Stimulated activated CD4-positive, alpha-beta T cell treated with anti-CD3 and anti-CD28 coated beads, Interleukin-1b, Interleukin-23, amount 100 ng/mL, for 48 hours (primary cell): ENCODE data around the gene SPON1.
"Not testable (repeated sequence)": the region's sequence is repeated elsewhere in the genome, so short reads cannot be mapped to it uniquely, and the experiment has no call there.

Experiments
- DNase-seq: peaks from one replicate; pipeline ENCODE4 v3.0.0-alpha.2; 2020

Gene SPON1

GRCh38 chr11:13962562-13963168 is at the start of gene SPON1:
TSS of gene SPON1 (plus strand) at chr11:13962723. CDS start at chr11:13962905, 182 bp downstream.
- peak; percentile 39 for DNase-seq

DNA sequence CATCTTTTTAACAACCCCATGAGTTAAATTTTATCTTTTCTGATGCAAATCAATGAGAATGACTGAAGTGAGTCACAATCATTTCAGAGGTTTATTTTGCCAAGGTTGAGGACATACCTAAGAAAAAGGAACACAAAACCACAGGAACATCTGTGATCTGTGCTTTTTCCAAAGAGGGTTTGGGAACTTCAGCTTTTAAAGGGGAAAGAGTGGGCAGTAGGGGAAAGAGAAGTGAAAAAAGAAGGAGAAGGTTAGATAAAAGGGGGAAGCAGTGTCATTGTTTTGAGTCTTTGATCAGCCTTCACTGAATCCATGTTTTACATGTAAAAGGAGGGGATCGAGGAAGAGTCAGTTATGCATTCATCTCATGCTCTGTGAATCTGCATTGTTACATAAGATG is 45.3 kb upstream of the SPON1 start:
- DNase-seq = no peak

DNA sequence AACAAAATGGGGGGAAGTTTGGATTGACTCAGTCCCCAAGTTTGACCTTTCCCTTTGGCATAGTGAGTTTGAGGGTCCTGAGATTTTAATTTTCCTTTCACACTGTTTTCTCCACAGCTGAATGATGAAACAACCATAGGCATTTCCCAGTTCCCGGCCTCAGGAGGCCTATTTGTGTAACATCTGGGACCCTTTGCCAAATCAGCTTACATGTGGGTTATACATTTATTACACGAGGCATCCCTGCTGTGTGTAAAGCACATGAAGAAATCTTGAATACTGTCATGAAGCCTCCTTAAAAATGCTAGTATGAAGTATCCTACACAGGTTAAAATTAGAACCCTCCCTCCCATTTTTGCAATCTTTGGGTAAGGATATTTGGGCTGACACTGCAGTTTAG is 44.6 kb upstream of the SPON1 start:
- DNase-seq = no peak

DNA sequence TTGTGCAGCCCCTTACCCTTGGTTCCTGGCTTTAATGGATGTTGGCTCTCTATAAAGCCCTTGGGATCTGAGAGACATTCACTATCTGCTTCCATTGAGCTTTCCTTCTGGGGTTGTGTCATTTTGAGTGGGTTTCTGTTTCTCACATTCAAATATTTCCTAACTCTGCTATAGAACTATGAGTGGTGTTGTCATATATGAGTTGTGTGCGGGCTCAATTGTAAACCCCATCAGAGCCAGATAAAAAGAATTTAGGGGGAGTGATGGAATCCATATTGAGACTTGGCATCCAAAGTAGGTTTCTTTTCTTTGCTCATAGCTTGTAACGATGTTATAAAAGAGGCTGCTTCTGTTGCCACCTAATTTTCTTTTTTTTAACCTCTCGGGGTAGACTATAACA is 41.8 kb upstream of the SPON1 start:
- DNase-seq = no peak

DNA sequence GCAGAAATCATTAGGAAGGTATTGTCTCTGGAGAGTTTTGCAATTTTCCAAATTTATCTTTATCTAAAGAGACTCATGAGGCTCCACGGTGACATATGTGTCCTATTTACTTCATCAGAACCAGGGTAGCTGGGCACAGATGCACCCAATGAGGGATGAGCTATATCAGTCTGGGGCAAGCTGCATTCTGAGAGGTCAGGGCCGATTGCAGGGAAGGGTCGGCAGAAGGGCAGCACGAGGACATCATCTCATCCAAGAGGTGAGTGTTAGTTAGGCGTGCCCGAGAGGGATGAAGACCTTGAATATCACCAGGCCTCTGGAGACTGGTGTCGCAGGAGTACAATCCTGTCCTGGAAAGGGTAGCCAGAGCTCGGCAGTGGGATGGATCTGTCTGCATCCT is 41.0 kb upstream of the SPON1 start:
- no peak for DNase-seq

- DNase-seq = no peak
Measured at GRCh38 chr11:13923182-13923581, 39.3 kb upstream of the SPON1 start.

DNA sequence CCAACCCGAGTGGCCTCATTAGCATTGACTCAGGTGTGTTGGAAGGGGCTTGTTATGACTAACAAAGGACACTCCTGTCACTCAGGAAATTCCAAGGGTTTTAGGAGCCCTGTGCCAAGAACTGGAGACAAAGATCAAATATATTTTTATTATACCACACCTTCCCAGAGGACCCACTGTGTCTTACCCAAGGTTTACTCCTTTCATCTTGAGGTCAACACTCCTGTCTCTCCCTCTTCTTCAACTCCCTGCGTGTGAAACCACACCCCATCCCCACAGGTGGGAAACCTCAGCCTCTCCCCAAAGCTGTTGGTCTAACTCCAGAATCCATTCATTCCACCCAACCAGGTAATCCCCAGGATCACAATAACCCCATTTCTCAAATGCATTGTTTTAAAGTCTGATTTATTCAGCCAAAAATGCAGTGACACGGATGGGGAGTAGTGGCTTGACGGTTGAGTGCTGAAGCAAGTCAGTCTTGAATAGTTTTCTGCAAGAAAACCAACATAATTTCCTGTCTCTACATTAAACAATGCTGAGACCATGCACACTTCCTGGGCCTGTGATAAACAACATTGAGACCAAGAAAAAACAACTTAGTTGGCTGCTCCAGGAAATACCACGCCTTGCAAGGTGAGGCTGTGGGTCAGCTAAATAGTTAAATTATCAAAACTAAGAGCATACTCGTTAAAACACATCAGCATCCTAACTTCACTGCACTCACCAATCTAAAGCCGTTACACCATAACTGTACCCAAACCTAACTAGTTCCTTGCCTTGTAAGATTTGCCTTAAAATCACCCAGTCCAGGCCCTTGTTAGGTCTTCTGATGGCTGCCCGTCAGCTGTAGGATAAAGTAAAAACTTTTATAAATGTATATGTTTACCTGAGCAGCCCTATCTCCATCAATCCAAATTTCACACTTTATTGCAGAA is 38.5 kb upstream of the SPON1 start:
- no peak for DNase-seq

GRCh38 chr11:13924801-13925327 is 37.7 kb upstream of the SPON1 start:
- no peak for DNase-seq

GRCh38 chr11:13926366-13926765 is 36.2 kb upstream of the SPON1 start:
- not testable (repeated sequence) for DNase-seq

GRCh38 chr11:13926981-13927380 is 35.5 kb upstream of the SPON1 start:
- no peak for DNase-seq

DNA sequence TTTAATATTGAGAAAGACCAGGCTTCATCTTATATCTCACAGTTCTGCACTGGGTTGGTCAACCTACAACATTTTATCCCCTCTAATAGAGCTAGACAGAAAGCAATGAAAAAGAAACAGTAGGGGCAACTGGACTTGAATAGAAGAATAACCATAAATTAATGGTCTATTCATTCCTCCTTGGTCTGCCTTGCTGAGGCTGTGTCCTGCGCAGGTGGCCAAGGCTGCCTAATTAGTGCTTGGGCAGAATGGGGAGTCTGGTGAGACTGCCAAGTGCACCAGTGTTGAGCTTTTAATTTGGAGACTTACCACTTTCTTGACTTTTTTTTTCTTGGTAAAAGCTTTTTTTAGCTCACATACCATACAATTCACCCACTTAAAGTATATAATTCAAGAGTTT is 35.0 kb upstream of the SPON1 start:
- no peak for DNase-seq

- no peak for DNase-seq
Measured at GRCh38 chr11:13928566-13929251, 33.8 kb upstream of the SPON1 start.

DNA sequence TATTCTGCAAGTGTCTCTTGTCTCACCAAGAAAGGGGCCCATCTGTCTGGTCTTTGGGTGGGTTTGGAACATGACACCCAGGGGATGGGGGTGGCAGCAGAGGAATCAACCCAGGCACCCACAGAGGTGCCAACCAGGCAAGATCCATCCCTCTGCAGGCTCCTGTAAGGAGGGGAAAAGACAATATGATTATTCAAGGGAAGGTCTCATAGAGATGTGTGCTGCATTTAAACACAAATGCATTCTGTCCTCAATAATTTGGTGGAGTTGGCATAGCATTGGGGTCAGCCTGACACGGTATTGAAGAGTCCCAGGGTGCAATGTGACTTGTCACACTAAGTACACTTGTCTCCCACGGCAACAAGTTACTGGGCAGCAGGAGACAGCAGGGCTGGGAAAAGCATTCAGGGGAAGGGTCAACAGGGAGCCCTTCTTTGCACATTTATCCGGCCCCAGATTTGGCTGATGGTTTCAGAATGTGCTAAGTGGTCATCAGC is 33.1 kb upstream of the SPON1 start:
- DNase-seq = no peak

- no peak for DNase-seq
Measured at GRCh38 chr11:13931356-13931755, 31.2 kb upstream of the SPON1 start.

DNA sequence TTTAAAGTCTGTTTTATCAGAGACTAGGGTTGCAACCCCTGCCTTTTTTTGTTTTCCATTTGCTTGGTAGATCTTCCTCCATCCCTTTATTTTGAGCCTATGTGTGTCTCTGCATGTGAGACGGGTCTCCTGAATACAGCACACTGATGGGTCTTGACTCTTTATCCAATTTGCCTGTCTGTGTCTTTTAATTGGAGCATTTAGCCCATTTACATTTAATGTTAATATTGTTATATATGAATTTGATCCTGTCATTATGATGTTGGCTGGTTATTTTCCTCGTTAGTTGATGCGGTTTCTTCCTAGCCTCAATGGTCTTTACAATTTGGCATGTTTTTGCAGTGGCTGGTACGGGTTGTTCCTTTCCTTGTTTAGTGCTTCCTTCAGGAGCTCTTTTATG is 25.4 kb upstream of the SPON1 start:
- not testable (repeated sequence) for DNase-seq

GRCh38 chr11:13938829-13939228 is 23.7 kb upstream of the SPON1 start:
- DNase-seq = not testable (repeated sequence)

DNA sequence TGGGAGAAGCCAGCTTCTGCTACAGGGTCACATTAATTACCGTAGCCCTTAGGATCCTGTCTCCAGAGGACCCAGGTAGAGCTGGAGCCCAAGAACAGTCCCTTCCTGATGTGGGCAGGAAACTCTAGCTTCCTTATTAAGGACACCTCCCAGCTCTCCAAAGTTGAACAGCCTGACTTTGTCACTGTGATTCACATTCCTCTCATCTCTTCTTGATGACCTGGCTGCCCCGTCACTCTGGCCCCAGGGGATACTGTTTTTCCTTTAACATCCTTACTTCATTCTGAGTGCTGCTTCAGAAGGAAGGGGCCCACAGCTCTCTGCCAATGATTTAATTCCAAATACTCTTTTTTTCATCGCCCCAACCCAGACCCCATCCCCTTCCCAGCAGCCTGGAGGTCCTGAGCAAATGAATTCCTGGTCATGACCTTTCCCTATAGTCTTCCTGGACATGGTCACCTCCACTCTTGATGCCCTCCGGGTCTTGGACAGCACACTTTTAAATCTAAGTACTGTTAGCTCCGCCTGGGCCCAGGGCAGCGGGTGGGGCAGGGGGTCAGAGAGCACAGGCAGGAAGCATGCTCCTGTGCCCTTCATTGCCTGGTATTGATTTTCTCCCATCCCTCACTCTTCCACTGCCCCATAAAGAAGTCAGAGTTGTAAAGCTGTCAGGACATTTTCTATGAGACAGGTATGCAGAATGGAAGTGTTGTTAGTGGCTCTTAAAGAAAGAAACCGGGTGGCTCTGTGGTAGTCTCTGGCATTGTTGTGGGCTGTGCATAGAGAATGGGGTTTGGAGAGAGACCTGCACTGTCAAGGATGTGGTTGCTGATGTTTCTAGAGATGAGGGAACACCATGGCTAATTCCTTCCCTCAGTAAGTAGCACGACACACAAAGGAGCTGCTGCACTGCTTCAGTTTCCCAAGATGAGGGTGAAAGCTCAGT is 22.3 kb upstream of the SPON1 start:
- no peak for DNase-seq

GRCh38 chr11:13940907-13941256 is 21.6 kb upstream of the SPON1 start:
- no peak for DNase-seq

GRCh38 chr11:13941775-13942174 is 20.7 kb upstream of the SPON1 start:
- no peak for DNase-seq

DNA sequence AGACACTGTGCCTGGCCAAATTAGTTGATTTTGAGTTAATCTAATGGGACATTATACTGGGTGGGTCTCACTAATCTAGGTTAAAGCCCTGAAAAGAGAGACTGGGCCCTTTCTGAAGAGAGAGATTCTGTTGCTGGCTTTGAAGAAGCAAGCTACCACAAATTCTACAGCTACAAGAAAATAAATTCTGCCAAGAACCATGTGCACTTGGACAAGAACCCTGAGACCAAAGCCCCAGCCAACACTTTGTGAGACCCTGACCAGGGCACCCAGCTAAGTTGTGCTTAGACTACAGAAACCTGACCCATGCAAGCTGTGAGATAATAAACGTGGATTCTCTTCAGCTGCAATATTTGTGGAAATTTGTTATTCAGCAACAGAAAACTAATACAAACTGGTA is 20.1 kb upstream of the SPON1 start:
- no peak for DNase-seq

- no peak for DNase-seq
Measured at GRCh38 chr11:13942971-13943381, 19.5 kb upstream of the SPON1 start.

DNA sequence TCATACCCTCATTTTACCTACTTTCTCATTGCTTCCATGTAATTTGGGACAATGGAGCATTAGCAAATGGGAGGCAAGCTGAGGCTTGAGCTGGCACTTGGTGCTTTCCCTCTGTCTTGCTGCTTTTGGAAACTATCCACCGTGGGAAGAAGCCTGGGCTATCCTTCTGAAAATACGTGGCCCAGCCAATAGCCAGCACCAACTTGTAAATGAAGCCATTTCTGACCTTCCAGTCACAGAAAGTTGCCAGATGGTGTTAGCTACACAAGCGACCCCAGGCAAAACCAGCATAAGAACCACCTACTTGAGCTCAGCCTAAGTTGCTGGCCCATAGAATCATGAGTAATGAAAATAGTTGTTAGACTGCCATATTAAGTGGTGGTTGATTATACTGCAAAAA is 18.5 kb upstream of the SPON1 start:
- DNase-seq = no peak
